ENCODE results near the gene EDARADD.

The EDARADD gene

GRCh38 chr1:236419502-236419901, 25.4 kb downstream of the EDARADD start:
- no peak for TF ChIP-seq CTCF (IDR thresholded peaks at IDR 0.05; ENCODE audit: low read depth, low read length, missing control alignments)
- no peak for DNase-seq (ENCODE audit: low read depth)
- H3K4me3 ChIP-seq (ENCODE audit: low read depth, low read length) = no peak overlapping the region

GRCh38 chr1:236421022-236421421, 26.9 kb downstream of the EDARADD start:
- DNase-seq (ENCODE audit: low read depth) = no peak
- H3K4me3 ChIP-seq (ENCODE audit: low read depth, low read length) = no peak overlapping the region
- TF ChIP-seq CTCF (IDR thresholded peaks at IDR 0.05; ENCODE audit: low read depth, low read length, missing control alignments) = no peak

GRCh38 chr1:236421850-236422516, 27.9 kb downstream of the EDARADD start:
- no peak for TF ChIP-seq CTCF (IDR thresholded peaks at IDR 0.05; ENCODE audit: low read depth, low read length, missing control alignments)
- DNase-seq (ENCODE audit: low read depth) = no peak
- H3K4me3 ChIP-seq (ENCODE audit: low read depth, low read length) = no peak overlapping the region

- no peak for DNase-seq (ENCODE audit: low read depth)
- no peak for TF ChIP-seq CTCF (IDR thresholded peaks at IDR 0.05; ENCODE audit: low read depth, low read length, missing control alignments)
Measured at GRCh38 chr1:236422517-236422876, 28.4 kb downstream of the EDARADD start.

GRCh38 chr1:236425031-236425663, 31.1 kb downstream of the EDARADD start:
- peak; percentile 35 for DNase-seq (ENCODE audit: low read depth)
- H3K4me3 ChIP-seq (ENCODE audit: low read depth, low read length) = no peak overlapping the region
- TF ChIP-seq CTCF (IDR thresholded peaks at IDR 0.05; ENCODE audit: low read depth, low read length, missing control alignments) = peak; percentile 35

More at GRCh38 chr1:236422517-236422876, 28.4 kb downstream of the EDARADD start:
- no peak overlapping the region for H3K4me3 ChIP-seq (ENCODE audit: low read depth, low read length)

GRCh38 chr1:236426215-236426614, 32.1 kb downstream of the EDARADD start:
- no peak for TF ChIP-seq CTCF (IDR thresholded peaks at IDR 0.05; ENCODE audit: low read depth, low read length, missing control alignments)
- H3K4me3 ChIP-seq (ENCODE audit: low read depth, low read length) = no peak overlapping the region
- no peak for DNase-seq (ENCODE audit: low read depth)

All from GM12864 (cell line).